ENCODE measurements around the gene GPR137. TPM values are rescaled to one million over a fixed set of nuclear protein-coding genes. Genes with fewer than 3 reads are reported as not detected.

GPR137 gene, protein sequence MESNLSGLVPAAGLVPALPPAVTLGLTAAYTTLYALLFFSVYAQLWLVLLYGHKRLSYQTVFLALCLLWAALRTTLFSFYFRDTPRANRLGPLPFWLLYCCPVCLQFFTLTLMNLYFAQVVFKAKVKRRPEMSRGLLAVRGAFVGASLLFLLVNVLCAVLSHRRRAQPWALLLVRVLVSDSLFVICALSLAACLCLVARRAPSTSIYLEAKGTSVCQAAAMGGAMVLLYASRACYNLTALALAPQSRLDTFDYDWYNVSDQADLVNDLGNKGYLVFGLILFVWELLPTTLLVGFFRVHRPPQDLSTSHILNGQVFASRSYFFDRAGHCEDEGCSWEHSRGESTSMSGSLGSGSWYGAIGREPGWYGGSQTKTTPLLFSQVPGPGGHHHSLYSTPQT
- 10 to 100 TPM; 26.2 to 30.5 TPM for total RNA-seq

DNA sequence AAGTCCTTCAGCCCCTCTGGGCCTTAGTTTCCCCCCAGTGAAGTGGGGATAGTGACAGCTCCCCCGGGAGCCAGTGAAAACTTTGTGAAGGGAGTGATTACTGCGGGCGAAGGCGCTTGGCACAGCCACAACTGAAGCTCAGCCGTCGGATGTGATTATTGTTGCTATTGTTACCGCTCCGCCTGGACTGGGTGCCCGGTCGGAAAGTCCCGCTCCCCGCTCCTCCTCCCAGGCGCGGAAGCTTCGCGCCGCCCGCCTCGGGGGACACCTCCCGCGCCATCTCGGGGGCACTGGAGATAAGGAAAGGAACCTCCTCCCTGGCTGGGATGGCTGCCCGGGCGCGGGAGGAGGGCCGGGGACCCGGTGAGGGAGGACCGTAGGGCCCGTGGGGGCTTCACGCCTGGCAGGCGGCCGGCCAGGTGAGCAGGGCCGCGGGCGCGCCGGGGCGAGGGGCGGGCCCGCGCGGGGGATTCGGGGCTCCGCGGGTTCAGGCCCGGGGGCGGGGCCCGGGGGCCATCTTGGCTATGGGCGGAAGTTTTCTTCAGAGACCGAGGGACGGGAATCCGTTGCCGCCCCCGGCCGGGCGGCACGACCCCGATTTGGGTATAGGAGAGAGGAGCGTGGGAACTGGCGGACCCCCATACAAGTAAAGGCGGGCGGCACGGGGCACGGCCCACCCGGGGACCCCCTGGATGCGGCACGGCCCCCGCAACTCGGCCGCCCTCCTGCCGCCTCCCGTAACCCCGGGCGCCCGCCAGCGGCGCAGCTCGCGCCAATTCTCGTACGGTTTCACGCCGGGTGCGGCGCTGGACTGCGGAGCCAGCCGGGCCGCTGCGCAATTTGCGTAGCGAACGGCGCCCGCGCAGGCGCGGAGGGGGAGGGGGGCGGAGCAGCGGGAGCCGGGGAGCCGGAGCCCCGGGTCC, at the start of gene GPR137:
TSS of gene GPR137 (plus strand) at position 887 of the 923 bp plus-strand sequence. CDS start 677 bp downstream, outside the sequence.
- DNase-seq, result peak; percentile 87
- H3K9me3 Mint-ChIP-seq, result no peaks in the 10 kb centered on the region
- peak within 1 kb of the TSS; percentile 82 for H3K4me3 Mint-ChIP-seq
- peaks cover 5% of the 10 kb centered on the region for H3K36me3 Mint-ChIP-seq (ENCODE audit: low read depth)
- H3K4me1 Mint-ChIP-seq (ENCODE audit: low read depth), result peaks cover 17% of the 10 kb centered on the region
- H3K27ac Mint-ChIP-seq, result peak within 1 kb of the TSS; percentile 90
- intact Hi-C loops (cut with micrococcal nuclease), result loop anchor here (1.0 to 2.0 kb wide), 7 partner anchors 15 to 78 kb away; partner anchors contain the start of genes ESRRA, FKBP2, NUDT22 and PPP1R14B
- CTCF ChIA-PET, result interaction anchor here (0.8 to 3.1 kb wide), 5 partner anchors 16 to 79 kb away, joined by 3 to 12 read pairs (median 5); partner anchors contain the start of gene FERMT3
- no peaks in the 10 kb centered on the region for H3K27me3 Mint-ChIP-seq (ENCODE audit: low read depth)

DNA sequence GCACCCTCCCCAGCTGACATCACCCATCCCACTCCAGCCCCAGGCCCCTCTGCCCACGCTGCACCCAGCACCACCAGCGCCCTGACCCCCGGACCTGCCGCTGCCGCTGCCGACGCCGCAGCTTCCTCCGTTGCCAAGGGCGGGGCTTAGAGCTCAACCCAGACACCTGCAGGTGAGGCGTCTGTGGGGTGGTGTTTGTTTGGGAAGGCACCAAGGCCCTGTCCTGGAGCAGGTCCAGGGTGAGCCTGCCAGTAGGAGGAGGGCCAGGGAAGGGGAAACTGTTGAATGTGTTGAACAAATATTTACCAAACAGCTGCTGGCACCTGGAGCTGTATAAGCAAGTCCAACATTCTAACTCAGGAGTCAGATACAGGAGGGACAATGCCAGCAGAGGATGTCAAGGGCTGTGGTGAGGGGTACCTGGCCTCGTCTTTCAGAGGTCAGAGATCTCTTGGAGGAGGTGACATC, 48.1 kb upstream of the GPR137 start:
- Mint-ChIP-seq H3K36me3 (ENCODE audit: low read depth) (peaks cover 11% of the 10 kb centered on the region), H3K27ac (peak overlapping the region; percentile 59), H3K9me3 (no peaks in the 10 kb centered on the region), H3K4me3 (no peak overlapping the region), H3K4me1 (ENCODE audit: low read depth) (peaks cover 27% of the 10 kb centered on the region), H3K27me3 (ENCODE audit: low read depth) (no peaks in the 10 kb centered on the region)
- CTCF ChIA-PET, result interaction anchor here (0.7 to 2.7 kb wide), 4 partner anchors 31 to 118 kb away, joined by 3 to 6 read pairs (median 4); partner anchors contain the start of genes CATSPERZ and FERMT3
- intact Hi-C loops (cut with micrococcal nuclease), result no loop called here
- DNase-seq, result no peak

DNA sequence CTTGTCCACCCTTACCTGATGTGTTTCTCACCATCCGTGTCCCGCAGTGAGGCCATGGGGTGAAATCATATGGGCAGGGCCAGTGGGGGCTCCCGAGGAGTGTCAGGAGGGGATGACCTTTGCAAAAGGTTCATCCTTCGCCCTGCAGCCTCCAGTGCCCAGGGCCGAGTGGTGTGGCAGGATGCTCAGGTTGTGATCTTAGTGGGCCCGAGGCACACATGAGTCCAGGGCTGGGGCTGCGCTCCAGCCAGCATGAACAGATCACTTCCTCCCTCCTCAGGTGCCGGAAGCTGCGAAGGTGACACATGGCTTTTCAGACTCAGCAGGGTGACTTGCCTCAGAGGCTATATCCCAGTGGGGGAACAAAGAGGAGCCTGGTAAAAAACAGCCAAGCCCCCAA, 47.6 kb upstream of the GPR137 start:
- intact Hi-C loops (cut with micrococcal nuclease), result no loop called here
- peaks cover 14% of the 10 kb centered on the region for H3K36me3 Mint-ChIP-seq (ENCODE audit: low read depth)
- peaks cover 30% of the 10 kb centered on the region for H3K4me1 Mint-ChIP-seq (ENCODE audit: low read depth)
- no peaks in the 10 kb centered on the region for H3K27me3 Mint-ChIP-seq (ENCODE audit: low read depth)
- peak overlapping the region; percentile 98 for H3K27ac Mint-ChIP-seq
- CTCF ChIA-PET, result interaction anchor here (0.8 to 2.7 kb wide), 3 partner anchors 47 to 67 kb away, joined by 3 to 6 read pairs (median 3); partner anchors contain the start of genes CATSPERZ and GPR137
- no peak for DNase-seq
- no peaks in the 10 kb centered on the region for H3K9me3 Mint-ChIP-seq
- no peak overlapping the region for H3K4me3 Mint-ChIP-seq

DNA sequence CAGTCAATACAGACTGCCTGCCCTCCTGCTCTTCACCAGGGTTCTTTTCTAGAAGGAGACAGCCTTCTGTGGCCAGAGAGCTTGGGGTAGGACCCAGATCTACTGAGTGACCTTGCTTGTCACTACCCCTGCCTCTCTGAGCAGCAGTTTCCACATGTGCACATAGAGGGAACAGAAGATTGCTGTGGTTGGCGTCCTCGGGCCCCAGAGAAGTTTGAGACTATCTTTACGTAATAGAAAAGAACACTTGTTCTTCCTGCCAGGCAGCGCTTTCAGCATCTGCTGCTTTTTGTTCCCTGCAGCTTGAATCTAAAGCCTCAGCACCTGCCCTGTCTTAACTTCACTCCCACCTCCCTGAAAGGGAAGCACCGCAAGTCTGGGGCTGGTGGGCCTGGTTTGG, 46.6 kb upstream of the GPR137 start:
- DNase-seq, result no peak
- Mint-ChIP-seq H3K36me3 (ENCODE audit: low read depth) (peaks cover 22% of the 10 kb centered on the region), H3K4me3 (peak overlapping the region; percentile 27), H3K27ac (peak overlapping the region; percentile 98), H3K9me3 (no peaks in the 10 kb centered on the region), H3K27me3 (ENCODE audit: low read depth) (no peaks in the 10 kb centered on the region), H3K4me1 (ENCODE audit: low read depth) (peaks cover 37% of the 10 kb centered on the region)
- intact Hi-C loops (cut with micrococcal nuclease), result no loop called here
- CTCF ChIA-PET, result interaction anchor here (0.7 to 2.7 kb wide), 3 partner anchors 41 to 66 kb away, joined by 3 to 6 read pairs (median 4); partner anchors contain the start of gene CATSPERZ

DNA sequence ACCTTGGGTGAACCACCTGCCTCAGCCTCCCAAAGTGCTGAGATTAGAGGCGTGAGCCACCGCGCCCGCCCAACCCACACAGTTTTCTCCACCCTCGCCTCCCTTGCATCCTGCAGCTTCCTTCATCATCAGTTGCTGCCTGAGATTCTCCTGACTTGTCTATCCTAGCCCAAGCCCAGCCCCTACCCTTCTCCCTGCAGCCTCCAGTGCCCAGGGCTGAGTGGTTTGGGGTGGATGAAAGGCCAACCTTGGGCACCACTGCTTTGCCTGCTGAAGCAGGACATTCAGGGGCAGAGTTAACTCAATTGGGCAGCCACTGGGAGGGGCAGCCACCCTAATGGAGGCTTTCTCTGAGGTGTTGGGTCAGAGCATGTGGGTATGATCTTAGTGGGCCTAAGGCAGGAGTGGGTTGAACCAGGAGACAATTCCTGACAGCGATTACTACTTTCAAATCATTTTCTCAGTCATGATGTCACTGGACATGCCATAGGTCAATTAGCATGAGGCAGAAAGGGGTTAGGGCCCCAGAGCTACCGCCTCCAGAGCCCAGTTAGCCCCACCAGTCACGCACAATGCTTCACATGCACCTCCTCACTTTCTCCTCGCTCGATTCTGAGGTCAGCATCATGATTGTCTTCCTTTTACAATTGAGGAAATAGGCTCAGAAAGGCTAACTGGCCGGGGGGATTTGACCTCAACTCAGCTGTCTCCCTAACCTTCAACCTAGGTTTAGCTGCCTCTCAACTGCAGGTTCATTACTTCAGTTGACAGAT, 45.8 kb upstream of the GPR137 start:
- DNase-seq, result peak; percentile 40
- peak overlapping the region; percentile 98 for H3K27ac Mint-ChIP-seq
- peaks cover 23% of the 10 kb centered on the region for H3K36me3 Mint-ChIP-seq (ENCODE audit: low read depth)
- no peaks in the 10 kb centered on the region for H3K27me3 Mint-ChIP-seq (ENCODE audit: low read depth)
- H3K9me3 Mint-ChIP-seq, result no peaks in the 10 kb centered on the region
- intact Hi-C loops (cut with micrococcal nuclease), result loop anchor here (2.0 to 10.0 kb wide), 4 partner anchors 45 to 845 kb away; partner anchors contain the start of genes BAD, CDCA5, EHD1 and GPR137
- H3K4me3 Mint-ChIP-seq, result peak overlapping the region; percentile 92
- H3K4me1 Mint-ChIP-seq (ENCODE audit: low read depth), result peaks cover 37% of the 10 kb centered on the region
- CTCF ChIA-PET, result interaction anchor here (2.7 kb wide), 1 partner anchor 61 kb away, joined by 6 read pairs; the partner anchor contains the start of gene CATSPERZ

DNA sequence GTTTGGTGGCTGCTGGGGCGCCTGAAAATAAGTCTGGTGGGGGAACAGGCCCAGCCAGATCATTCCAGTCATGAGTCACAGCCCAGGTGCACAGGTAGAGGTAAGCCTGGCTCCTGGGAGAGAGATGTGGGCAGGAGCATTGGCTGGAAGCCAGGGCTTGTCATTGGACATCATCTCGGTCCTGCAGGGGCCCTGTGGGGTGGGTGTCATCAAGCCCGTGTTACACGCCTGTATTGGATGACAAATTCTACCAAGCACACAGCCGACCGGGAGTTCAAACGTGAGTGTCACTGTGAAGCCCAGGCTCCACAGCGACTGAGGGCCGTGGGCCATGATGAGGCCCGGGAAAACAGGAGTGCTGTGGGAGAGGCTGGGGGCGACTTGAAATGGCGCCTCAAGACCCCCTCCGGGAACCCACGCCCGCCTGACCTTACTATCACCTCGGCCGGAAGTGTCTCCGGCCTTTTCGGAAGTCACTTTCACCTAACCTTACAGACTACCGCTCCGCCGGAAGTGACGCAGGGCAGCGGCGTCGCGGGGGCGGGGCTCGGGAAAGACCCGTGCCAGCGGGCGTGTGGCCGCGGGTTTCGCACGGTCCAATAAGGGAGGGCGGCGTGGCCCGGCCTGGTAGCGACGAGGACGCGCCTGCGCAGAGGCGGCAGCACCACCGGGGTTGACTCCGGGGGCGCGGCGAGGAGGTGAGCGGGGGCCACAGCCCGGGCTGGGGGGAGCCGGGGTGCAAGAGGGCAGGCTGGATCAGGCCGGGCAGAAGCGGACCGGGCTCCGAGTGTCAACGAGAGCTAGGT, 45.0 kb upstream of the GPR137 start, which contains the start of gene FKBP2:
TSS of gene FKBP2 (plus strand) at position 661 of the 806 bp plus-strand sequence. CDS start 1,293 bp downstream, outside the sequence.
- H3K4me3 Mint-ChIP-seq, result peak within 1 kb of the TSS; percentile 92
- DNase-seq, result peak; percentile 97
- intact Hi-C loops (cut with micrococcal nuclease), result loop anchor here (1.0 to 10.0 kb wide), 11 partner anchors 10 to 844 kb away; partner anchors contain the start of genes BAD, CDCA5, DNAJC4 and EHD1
- H3K9me3 Mint-ChIP-seq, result no peaks in the 10 kb centered on the region
- CTCF ChIA-PET, result interaction anchor here (0.9 to 1.4 kb wide), 3 partner anchors 33 to 77 kb away, joined by 4 to 7 read pairs (median 4); partner anchors contain the start of gene PRDX5
- peaks cover 35% of the 10 kb centered on the region for H3K4me1 Mint-ChIP-seq (ENCODE audit: low read depth)
- H3K27me3 Mint-ChIP-seq (ENCODE audit: low read depth), result no peaks in the 10 kb centered on the region
- peaks cover 22% of the 10 kb centered on the region for H3K36me3 Mint-ChIP-seq (ENCODE audit: low read depth)
- H3K27ac Mint-ChIP-seq, result peak within 1 kb of the TSS; percentile 98

DNA sequence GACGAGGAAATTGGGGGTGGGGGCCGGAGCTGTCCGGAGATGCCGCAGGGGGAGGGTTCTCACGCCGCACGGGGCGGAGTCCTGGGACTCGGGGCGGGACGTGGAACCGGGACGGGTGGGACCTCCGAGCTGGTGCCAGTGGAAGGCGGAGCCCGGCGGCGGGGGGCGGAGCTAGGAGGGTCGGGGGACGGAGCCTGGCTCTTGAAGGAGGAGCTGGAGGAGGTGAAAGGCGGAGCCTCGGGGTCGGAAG, 44.5 kb upstream of the GPR137 start:
- peaks cover 33% of the 10 kb centered on the region for H3K4me1 Mint-ChIP-seq (ENCODE audit: low read depth)
- intact Hi-C loops (cut with micrococcal nuclease), result loop anchor here (1.0 to 10.0 kb wide), 11 partner anchors 11 to 844 kb away; partner anchors contain the start of genes BAD, CDCA5, DNAJC4 and EHD1
- CTCF ChIA-PET, result interaction anchor here (0.9 to 1.4 kb wide), 3 partner anchors 34 to 77 kb away, joined by 4 to 7 read pairs (median 4); partner anchors contain the start of gene PRDX5
- DNase-seq, result peak; percentile 100
- H3K9me3 Mint-ChIP-seq, result no peaks in the 10 kb centered on the region
- H3K27me3 Mint-ChIP-seq (ENCODE audit: low read depth), result no peaks in the 10 kb centered on the region
- H3K27ac Mint-ChIP-seq, result peak overlapping the region; percentile 98
- peak overlapping the region; percentile 92 for H3K4me3 Mint-ChIP-seq
- H3K36me3 Mint-ChIP-seq (ENCODE audit: low read depth), result peaks cover 22% of the 10 kb centered on the region

DNA sequence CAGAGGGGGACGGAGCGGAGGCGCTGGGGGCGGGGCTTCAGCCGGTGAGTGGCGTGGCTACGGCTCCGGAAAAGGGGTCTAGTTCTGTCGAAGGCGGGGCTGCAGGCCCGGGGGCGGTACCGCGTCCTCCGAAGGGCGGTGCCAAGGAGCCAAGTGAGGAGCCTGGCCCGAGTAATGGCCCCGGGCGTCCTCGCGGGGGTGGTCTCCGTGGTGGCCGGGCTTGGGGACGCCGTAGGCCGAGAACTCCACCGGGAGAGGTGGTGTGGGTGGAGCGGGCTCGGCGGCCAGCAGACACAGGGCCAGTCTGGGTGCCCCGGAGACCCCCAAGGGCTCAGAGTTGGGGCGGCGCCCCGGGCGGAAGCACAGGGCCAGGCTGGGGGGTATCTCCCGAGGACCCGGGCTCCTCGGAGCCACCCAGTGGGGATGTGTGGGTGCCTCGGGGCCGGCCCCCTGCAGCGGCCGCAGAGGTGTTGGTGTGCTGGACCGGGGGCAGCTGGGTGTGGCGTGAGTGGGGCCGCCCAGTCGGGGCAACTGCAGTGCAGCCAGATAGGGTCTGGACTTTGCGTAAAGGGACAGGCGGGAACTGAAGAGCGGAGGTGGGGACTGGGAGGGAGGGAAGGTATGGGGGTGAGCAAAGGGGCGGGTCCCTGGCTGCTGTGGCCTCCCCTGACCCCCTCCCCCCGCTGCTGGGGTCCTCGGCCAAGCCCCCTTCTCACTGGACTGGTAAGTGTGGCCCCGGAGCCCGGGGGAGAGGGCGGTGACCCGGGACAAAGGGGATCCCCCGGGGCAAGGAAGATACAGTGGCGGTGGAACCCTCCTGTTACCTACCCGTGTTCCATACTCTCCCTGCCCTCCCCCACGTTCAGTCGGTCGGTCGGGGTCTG, 43.9 kb upstream of the GPR137 start:
- Mint-ChIP-seq H3K36me3 (ENCODE audit: low read depth) (peaks cover 22% of the 10 kb centered on the region), H3K4me1 (ENCODE audit: low read depth) (peaks cover 33% of the 10 kb centered on the region), H3K4me3 (peak overlapping the region; percentile 92), H3K27ac (peak overlapping the region; percentile 98), H3K9me3 (no peaks in the 10 kb centered on the region), H3K27me3 (ENCODE audit: low read depth) (no peaks in the 10 kb centered on the region)
- intact Hi-C loops (cut with micrococcal nuclease), result loop anchor here (1.0 to 10.0 kb wide), 11 partner anchors 11 to 843 kb away; partner anchors contain the start of genes BAD, CDCA5, DNAJC4 and EHD1
- DNase-seq, result no peak
- CTCF ChIA-PET, result interaction anchor here (0.9 to 1.4 kb wide), 4 partner anchors 10 to 76 kb away, joined by 4 to 7 read pairs (median 5); partner anchors contain the start of genes PLCB3 and PRDX5

DNA sequence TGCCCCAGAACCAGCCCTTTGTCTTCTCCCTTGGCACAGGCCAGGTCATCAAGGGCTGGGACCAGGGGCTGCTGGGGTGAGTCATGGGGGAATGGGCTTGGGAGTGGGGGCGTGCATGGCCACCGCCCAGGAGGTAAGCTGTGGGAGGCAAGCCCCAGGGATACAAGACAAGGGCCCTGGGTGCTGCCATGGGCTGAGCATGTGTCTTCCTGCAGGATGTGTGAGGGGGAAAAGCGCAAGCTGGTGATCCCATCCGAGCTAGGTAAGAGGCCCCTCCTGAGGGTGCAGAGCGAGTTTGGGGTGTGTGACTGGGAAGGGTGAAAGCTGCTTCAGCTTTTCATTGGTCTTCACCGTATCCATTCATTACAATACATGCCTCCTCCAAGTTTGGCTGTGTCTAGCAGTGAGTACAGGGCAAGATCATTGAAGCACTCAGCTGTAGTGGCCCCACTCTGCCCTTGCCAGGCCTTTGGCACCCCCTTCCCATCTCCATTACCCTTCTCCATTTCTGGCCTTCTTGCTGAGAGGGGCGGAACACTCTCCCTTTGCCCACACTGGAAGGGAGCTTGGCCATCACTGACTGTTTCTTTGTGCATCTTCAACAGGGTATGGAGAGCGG, 42.3 kb upstream of the GPR137 start:
- no peak for DNase-seq
- H3K36me3 Mint-ChIP-seq (ENCODE audit: low read depth), result peaks cover 21% of the 10 kb centered on the region
- H3K4me1 Mint-ChIP-seq (ENCODE audit: low read depth), result peaks cover 29% of the 10 kb centered on the region
- peak overlapping the region; percentile 92 for H3K4me3 Mint-ChIP-seq
- intact Hi-C loops (cut with micrococcal nuclease), result loop anchor here (5.0 to 10.0 kb wide), 2 partner anchors 634 to 841 kb away; partner anchors contain the start of genes CDCA5, EHD1 and ZFPL1
- CTCF ChIA-PET, result interaction anchor here (1.3 to 1.8 kb wide), 4 partner anchors 9 to 61 kb away, joined by 5 to 7 read pairs (median 6); partner anchors contain the start of genes CATSPERZ and PLCB3
- H3K9me3 Mint-ChIP-seq, result no peaks in the 10 kb centered on the region
- no peaks in the 10 kb centered on the region for H3K27me3 Mint-ChIP-seq (ENCODE audit: low read depth)
- H3K27ac Mint-ChIP-seq, result peak overlapping the region; percentile 71

All from activated naive CD4-positive, alpha-beta T cell treated with anti-CD3 and anti-CD28 coated beads for 36 hours (primary cell).